A549 treated with CpdA at 1 μM for 4 hours (cell line): Measurements from ENCODE around the gene VAX1. TPM values are rescaled to one million over a fixed set of nuclear protein-coding genes. Genes with fewer than 3 reads are reported as not detected.

Experiments
- total RNA-seq: library from RNA; stranded (reverse); fragments of 200-300 nt; extraction: Qiagen RNA extraction; gene quantifications from 5 replicates; pipeline ENCODE4 v1.2.3, GENCODE V29; 2022; ENCODE audit warnings: low read depth

VAX1 gene
- total RNA-seq: 1.1 to 1.5 TPM (median 1.4 TPM) in 5 replicates

GRCh38 chr10:117137911-117138642 lies at the start of gene VAX1:
Gene VAX1, minus strand, starts transcription at chr10:117138270. Its CDS starts 214 bp downstream, at chr10:117138056.

Other genes with a start within 250 kb of the VAX1 start
- gene SHTN1, start 133.1 kb downstream of the VAX1 start, total RNA-seq: 20.7 to 33.1 TPM (median 25.2 TPM) in 5 replicates
- gene KCNK18, start 59.2 kb upstream of the VAX1 start, total RNA-seq: not detected in 5 replicates
- gene SLC18A2, start 102.8 kb upstream of the VAX1 start, total RNA-seq: 0.05 to 0.06 TPM (median 0.06 TPM) in 3 of 5 replicates, not detected in the others
- 21.3 to 28.2 TPM (median 24.6 TPM) in 5 replicates for gene PDZD8, start 237.2 kb upstream of the VAX1 start, total RNA-seq